HCT116 (cell line): ENCODE data around the gene GDNF. TPM values are rescaled to one million over a fixed set of nuclear protein-coding genes. Genes with fewer than 3 reads are reported as not detected.
"Not testable (repeated sequence)": the region's sequence is repeated elsewhere in the genome, so short reads cannot be mapped to it uniquely, and the experiment has no call there.

Source experiments
- ATAC-seq: fragments of 200-7000 bp; cut with Tn5 transposase; 2 replicates; pipeline ENCODE4 v1.9.1; 2020; ENCODE audit warnings: mild to moderate bottlenecking, moderate library complexity
- BruUV-seq: library from RNA; stranded (reverse); fragments of 400-500 nt; replicated peaks from 2 replicates; lab custom pipeline; 2021; lab: Mats Ljungman, UMichigan
- CTCF ChIA-PET: fragments of 300-600 bp; sonication (Branson Sonifier 250); formaldehyde crosslinking; loops from one replicate; lab custom pipeline; 2021; ENCODE audit warnings: antibody characterized with exemption; lab: Charles Lee
- POLR2A ChIA-PET: fragments of 300-600, 350-600 bp; sonication (Branson Sonifier 250); formaldehyde crosslinking; loops from one replicate; lab custom pipeline; 2021; ENCODE audit warnings: antibody characterized with exemption; lab: Charles Lee
- RAD21 ChIA-PET, 2 experiments: fragments of 300-600 bp; sonication (Branson Sonifier 250); formaldehyde crosslinking; loops; one replicate each; lab custom pipeline; 2023; ENCODE audit warnings: low total read pairs in 2 of 2; ENCODE audit not compliant: uncharacterized antibody in 2 of 2, unreplicated experiment in 2 of 2, low non-redundant PET in 1 of 2; lab: Charles Lee
- DNase-seq: peaks from one replicate; pipeline ENCODE4 v3.0.0-alpha.2; 2010; ENCODE audit warnings: low read depth, low spot score
- H2AFZ ChIP-seq: fragments of 200-600 bp; shearing (Covaris generic), sonication (generic); 2 replicates; pipeline ENCODE4 v1.6.1; 2017; ENCODE audit warnings: low read depth, mixed run types, mixed read lengths, antibody characterized with exemption, low read length; ENCODE audit not compliant: poor library complexity, severe bottlenecking
- H3K27ac ChIP-seq: 2 replicates; pipeline ENCODE4 v1.5.1; 2012; ENCODE audit warnings: low read depth, low read length
- H3K27me3 ChIP-seq: fragments of 200-600 bp; sonication (generic); 2 replicates; pipeline ENCODE4 v1.6.1; 2016; ENCODE audit warnings: mixed run types, low read length, mixed read lengths; ENCODE audit not compliant: insufficient read depth
- H3K36me3 ChIP-seq, 2 experiments: fragments of 200-500 bp in 1 of 2; fragments of 200-600 bp in 1 of 2; sonication (Bioruptor generic) in 1 of 2; sonication (generic) in 1 of 2; 2 replicates each; pipeline versions ENCODE4 v1.5.1 to v1.6.1; 2014 to 2016; ENCODE audit warnings: low read length in 2 of 2, inconsistent platforms in 1 of 2, mixed read lengths in 1 of 2, mixed run types in 1 of 2; ENCODE audit not compliant: insufficient read depth in 2 of 2, control insufficient read depth in 1 of 2
- H3K4me1 ChIP-seq, 2 experiments: fragments of 200-600 bp in 1 of 2; sonication (generic) in 1 of 2; 2 replicates each; pipeline versions ENCODE4 v1.5.1 to v1.6.1; 2012 to 2017; ENCODE audit warnings: low read length in 2 of 2, inconsistent platforms in 1 of 2, mild to moderate bottlenecking in 1 of 2, mixed read lengths in 1 of 2, mixed run types in 1 of 2, moderate library complexity in 1 of 2; ENCODE audit not compliant: insufficient read depth in 2 of 2, control insufficient read depth in 1 of 2
- H3K4me2 ChIP-seq: fragments of 200-600 bp; sonication (generic); 2 replicates; pipeline ENCODE4 v1.6.1; 2017; ENCODE audit warnings: mixed run types, low read length, mixed read lengths
- H3K4me3 ChIP-seq, 2 experiments: fragments of 200-600 bp in 1 of 2; sonication (generic) in 1 of 2; replicated peaks in 1 of 2; 2 replicates each; pipeline ENCODE4 v1.5.1; 2011 to 2016; ENCODE audit warnings: low read length in 2 of 2, control low read depth in 1 of 2, low read depth in 1 of 2, mild to moderate bottlenecking in 1 of 2, mixed read lengths in 1 of 2, mixed run types in 1 of 2
- H3K79me2 ChIP-seq: fragments of 200-600 bp; sonication (generic); 2 replicates; pipeline ENCODE4 v1.6.1; 2017; ENCODE audit warnings: mild to moderate bottlenecking, mixed run types, low read length, moderate library complexity, mixed read lengths; ENCODE audit not compliant: insufficient read depth
- H3K9ac ChIP-seq: fragments of 200-600 bp; sonication (generic); 2 replicates; pipeline ENCODE4 v1.6.1; 2016; ENCODE audit warnings: low read length, mixed read lengths
- H3K9me2 ChIP-seq: fragments of 200-600 bp; sonication (generic), shearing (Covaris generic); 2 replicates; pipeline ENCODE4 v1.6.1; 2017; ENCODE audit warnings: mixed run types, mild to moderate bottlenecking, moderate library complexity; ENCODE audit not compliant: insufficient read depth
- H3K9me3 ChIP-seq, 2 experiments: fragments of 200-500 bp in 1 of 2; fragments of 200-600 bp in 1 of 2; sonication (Bioruptor generic) in 1 of 2; sonication (generic) in 1 of 2; 2 replicates each; pipeline ENCODE4 v1.6.1; 2014 to 2017; ENCODE audit warnings: low read length in 2 of 2, mixed read lengths in 2 of 2, inconsistent platforms in 1 of 2, low read depth in 1 of 2, mild to moderate bottlenecking in 1 of 2, mixed run types in 1 of 2, moderate library complexity in 1 of 2; ENCODE audit not compliant: control insufficient read depth in 1 of 2, insufficient read depth in 1 of 2
- H4K20me1 ChIP-seq: fragments of 200-600 bp; sonication (generic), shearing (Covaris generic); 2 replicates; pipeline ENCODE4 v1.6.1; 2017; ENCODE audit warnings: mixed run types, mild to moderate bottlenecking, moderate library complexity; ENCODE audit not compliant: insufficient read depth
- ATF3 ChIP-seq: IDR thresholded peaks from 2 replicates; pipeline ENCODE4 v1.6.1; 2012
- CBX3 ChIP-seq: IDR thresholded peaks from 2 replicates; pipeline ENCODE4 v1.6.1; 2012; ENCODE audit warnings: low read depth
- CEBPB ChIP-seq: IDR thresholded peaks from 2 replicates; pipeline ENCODE4 v1.6.1; 2012; ENCODE audit warnings: low read depth
- EGR1 ChIP-seq: IDR thresholded peaks from 2 replicates; pipeline ENCODE4 v1.6.1; 2012; ENCODE audit warnings: low read depth
- ELF1 ChIP-seq: IDR thresholded peaks from 2 replicates; pipeline ENCODE4 v1.6.1; 2012; ENCODE audit warnings: low read depth, borderline replicate concordance
- EZH2 ChIP-seq: fragments of 200-600 bp; sonication (generic); IDR thresholded peaks from 2 replicates; pipeline ENCODE4 v1.6.1; 2017; ENCODE audit warnings: antibody characterized with exemption, mixed run types
- FOSL1 ChIP-seq: IDR thresholded peaks from 2 replicates; pipeline ENCODE4 v1.6.1; 2012; ENCODE audit warnings: low read depth
- JUND ChIP-seq: IDR thresholded peaks from 2 replicates; pipeline ENCODE4 v1.6.1; 2012
- POLR2AphosphoS5 ChIP-seq: IDR thresholded peaks from 2 replicates; pipeline ENCODE4 v1.6.1; 2011; ENCODE audit warnings: mild to moderate bottlenecking, low read depth, low read length, moderate library complexity
- REST ChIP-seq: IDR thresholded peaks from 2 replicates; pipeline ENCODE4 v1.6.1; 2012; ENCODE audit warnings: low read depth
- SIN3A ChIP-seq: IDR thresholded peaks from 2 replicates; pipeline ENCODE4 v1.6.1; 2012; ENCODE audit warnings: low read depth
- SP1 ChIP-seq: IDR thresholded peaks from 2 replicates; pipeline ENCODE4 v1.6.1; 2012; ENCODE audit warnings: low read depth
- SRF ChIP-seq: IDR thresholded peaks from 2 replicates; pipeline ENCODE4 v1.6.1; 2012; ENCODE audit warnings: low read depth
- TCF7L2 ChIP-seq: IDR thresholded peaks from 2 replicates; pipeline ENCODE4 v1.7.0; 2011; ENCODE audit warnings: borderline replicate concordance, inconsistent platforms; ENCODE audit not compliant: insufficient read depth, insufficient read length; ENCODE audit errors: extremely low read depth
- ZFX ChIP-seq: fragments of 450-650 bp; IDR thresholded peaks from 2 replicates; pipeline ENCODE4 v1.6.1; 2017
- ZNF274 ChIP-seq: fragments of 200-500 bp; sonication (Bioruptor generic); IDR thresholded peaks from 2 replicates; pipeline ENCODE4 v1.6.1; 2014; ENCODE audit warnings: mild to moderate bottlenecking, low read depth, low read length, inconsistent platforms
- intact Hi-C: fragments of 100-400 bp; cut with micrococcal nuclease; formaldehyde crosslinking; loops from 2 replicates; pipeline ENCODE4 v1.10.0; 2022
- total RNA-seq: library from RNA; stranded (reverse); gene quantifications from one replicate; pipeline ENCODE4 v1.2.1, GENCODE V29; 2021; ENCODE audit not compliant: unreplicated experiment
- TF ChIP-seq, protein P1 (sequence below), 3 experiments: fragments of 200-600 bp in 1 of 3; sonication (generic) in 1 of 3; IDR thresholded peaks in 2 of 3; conservative IDR thresholded peaks in 1 of 3; 2 replicates each; pipeline ENCODE4 v1.5.1; 2012 to 2017; ENCODE audit warnings: low read depth in 2 of 3, low read length in 2 of 3, antibody characterized with exemption in 1 of 3, borderline replicate concordance in 1 of 3, control low read depth in 1 of 3, mild to moderate bottlenecking in 1 of 3, mixed read lengths in 1 of 3, mixed run types in 1 of 3, moderate library complexity in 1 of 3; ENCODE audit not compliant: insufficient read depth in 1 of 3
- TF ChIP-seq, protein P2 (sequence below): IDR thresholded peaks from 2 replicates; pipeline ENCODE4 v1.6.1; 2012

The GDNF gene
- total RNA-seq, 1 experiment from 2014 or later, result not detected

DNA sequence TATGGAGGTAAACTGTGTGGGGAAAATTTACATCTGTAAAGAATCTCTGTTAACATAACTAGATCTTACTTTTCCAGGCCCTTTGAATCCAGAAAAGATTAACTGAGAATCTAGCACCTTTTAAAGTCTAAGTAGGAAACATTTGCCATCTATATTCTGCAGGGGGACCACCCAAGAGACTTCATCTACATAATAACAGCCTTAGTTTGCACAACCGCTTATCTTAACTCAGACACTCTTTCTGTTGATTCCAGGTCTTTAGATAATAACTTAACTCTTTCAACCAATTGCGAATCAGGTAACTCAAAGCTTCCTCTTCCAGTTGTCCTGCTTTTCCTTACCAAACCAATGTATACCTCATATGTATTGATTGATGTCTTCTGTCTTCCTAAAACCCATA is 53.4 kb downstream of the GDNF start:
- no peaks in the 10 kb centered on the region for H3K9me2 ChIP-seq
- no peak overlapping the region for H2AFZ ChIP-seq
- POLR2A ChIA-PET, result no interaction called here
- DNase-seq (no peak), ATAC-seq (no peak)
- no peaks in the 10 kb centered on the region for H3K9me3 ChIP-seq
- H3K79me2 ChIP-seq, result no peaks in the 10 kb centered on the region
- H3K4me3 ChIP-seq, result no peak overlapping the region
- no peaks in the 10 kb centered on the region for H4K20me1 ChIP-seq
- intact Hi-C loops, result no loop called here
- CTCF ChIA-PET, result no interaction called here
- no peaks in the 10 kb centered on the region for H3K27me3 ChIP-seq
- no peaks in the 10 kb centered on the region for H3K36me3 ChIP-seq
- H3K4me1 ChIP-seq, result peaks cover 0 to 4% of the 10 kb centered on the region in 2 experiments; a peak in 1 of 4 replicates
- H3K4me2 ChIP-seq, result no peak overlapping the region
- RAD21 ChIA-PET, result no interaction called here
- no peak overlapping the region for H3K9ac ChIP-seq
- no peak overlapping the region for H3K27ac ChIP-seq
- BruUV-seq, result no TSS peak
- TF ChIP-seq POLR2AphosphoS5 (no peak), FOSL1 (no peak), ZNF274 (no peak), ATF3 (no peak), REST (no peak), ELF1 (no peak), ZFX (no peak), SP1 (no peak), JUND (no peak), CEBPB (no peak), SRF (no peak), EGR1 (no peak), CBX3 (no peak), TCF7L2 (no peak), EZH2 (no peak), SIN3A (no peak)
- TF ChIP-seq, protein P1, sequence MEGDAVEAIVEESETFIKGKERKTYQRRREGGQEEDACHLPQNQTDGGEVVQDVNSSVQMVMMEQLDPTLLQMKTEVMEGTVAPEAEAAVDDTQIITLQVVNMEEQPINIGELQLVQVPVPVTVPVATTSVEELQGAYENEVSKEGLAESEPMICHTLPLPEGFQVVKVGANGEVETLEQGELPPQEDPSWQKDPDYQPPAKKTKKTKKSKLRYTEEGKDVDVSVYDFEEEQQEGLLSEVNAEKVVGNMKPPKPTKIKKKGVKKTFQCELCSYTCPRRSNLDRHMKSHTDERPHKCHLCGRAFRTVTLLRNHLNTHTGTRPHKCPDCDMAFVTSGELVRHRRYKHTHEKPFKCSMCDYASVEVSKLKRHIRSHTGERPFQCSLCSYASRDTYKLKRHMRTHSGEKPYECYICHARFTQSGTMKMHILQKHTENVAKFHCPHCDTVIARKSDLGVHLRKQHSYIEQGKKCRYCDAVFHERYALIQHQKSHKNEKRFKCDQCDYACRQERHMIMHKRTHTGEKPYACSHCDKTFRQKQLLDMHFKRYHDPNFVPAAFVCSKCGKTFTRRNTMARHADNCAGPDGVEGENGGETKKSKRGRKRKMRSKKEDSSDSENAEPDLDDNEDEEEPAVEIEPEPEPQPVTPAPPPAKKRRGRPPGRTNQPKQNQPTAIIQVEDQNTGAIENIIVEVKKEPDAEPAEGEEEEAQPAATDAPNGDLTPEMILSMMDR (IDR thresholded peaks at IDR 0.05 in 2 of 3, conservative IDR thresholded peaks at IDR 0.05 in 1 of 3; ENCODE audit: borderline replicate concordance in 1 of 3, insufficient read depth in 1 of 3, low read depth in 2 of 3, low read length in 2 of 3), result no peak
- TF ChIP-seq, protein P2, sequence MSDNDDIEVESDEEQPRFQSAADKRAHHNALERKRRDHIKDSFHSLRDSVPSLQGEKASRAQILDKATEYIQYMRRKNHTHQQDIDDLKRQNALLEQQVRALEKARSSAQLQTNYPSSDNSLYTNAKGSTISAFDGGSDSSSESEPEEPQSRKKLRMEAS, result no peak

DNA sequence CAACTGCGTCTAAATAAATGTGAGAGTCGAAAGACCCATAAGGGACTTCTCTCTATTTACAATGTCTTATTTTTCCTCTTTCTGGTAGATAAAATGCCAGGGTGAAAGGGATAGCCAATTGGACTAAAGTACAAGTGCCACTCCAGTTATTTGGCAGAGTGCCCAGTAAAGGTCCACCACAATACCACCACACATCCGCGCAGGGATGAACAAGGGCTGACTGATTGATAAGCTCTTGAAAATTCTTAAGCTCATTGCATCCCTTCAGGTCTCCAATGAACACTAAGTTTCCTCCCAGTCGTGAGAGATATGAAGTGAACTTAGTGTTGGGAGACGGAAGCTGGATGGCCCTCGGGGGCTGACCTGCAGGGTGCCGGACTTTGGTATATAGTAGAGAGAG is 58.4 kb downstream of the GDNF start:
- H3K36me3 ChIP-seq, H3K27me3 ChIP-seq, H2AFZ ChIP-seq, RAD21 ChIA-PET, H3K9ac ChIP-seq, H3K9me3 ChIP-seq, POLR2A ChIA-PET, H3K9me2 ChIP-seq, H3K4me2 ChIP-seq, BruUV-seq, CTCF ChIA-PET, ATAC-seq, H3K79me2 ChIP-seq, H3K27ac ChIP-seq, H3K4me3 ChIP-seq, H3K4me1 ChIP-seq, H4K20me1 ChIP-seq, DNase-seq, intact Hi-C loops: not testable (repeated sequence)
